GM19240 (cell line): ENCODE measurements around the gene NUDT22.
A peak's percentile ranks its signal among the peaks of the same experiment; 100 is the strongest.

Experiments
- DNase-seq: peaks from one replicate; pipeline ENCODE4 v3.0.0; 2011; ENCODE audit warnings: low spot score; ENCODE audit not compliant: insufficient read length

The NUDT22 gene

DNA sequence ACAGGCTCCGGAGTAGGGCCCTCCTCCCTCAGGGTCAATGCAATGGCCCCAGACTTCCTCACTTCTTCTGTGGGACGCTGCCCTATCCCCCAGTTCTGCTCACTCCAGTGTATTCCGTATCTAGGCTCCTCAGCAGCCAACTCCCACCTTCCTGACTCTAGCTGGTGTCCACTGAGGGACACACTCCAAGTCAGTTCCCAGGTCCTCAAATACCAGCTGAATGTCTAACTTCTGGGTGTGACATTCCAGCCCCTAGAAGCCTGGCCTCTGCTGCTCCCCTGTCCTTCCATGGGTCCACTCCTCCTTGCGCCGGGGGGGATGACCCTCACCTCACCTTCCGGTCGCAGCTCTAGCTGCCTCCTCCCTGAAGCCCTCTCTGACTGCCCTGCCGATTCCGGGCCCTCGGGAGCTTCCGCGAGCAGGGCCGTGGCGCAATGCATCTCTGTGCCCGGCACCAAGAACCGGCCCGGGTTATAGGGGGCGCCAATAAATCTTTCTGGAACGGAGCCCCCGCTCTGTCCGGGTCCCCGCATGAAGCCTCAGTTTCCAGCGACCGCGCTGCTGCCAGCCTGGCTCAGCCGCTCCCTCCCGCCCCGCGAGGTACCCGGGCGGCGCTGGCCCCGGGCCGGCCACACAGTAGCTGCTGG lies 42.9 kb downstream of the NUDT22 start:
- no peak for DNase-seq

DNA sequence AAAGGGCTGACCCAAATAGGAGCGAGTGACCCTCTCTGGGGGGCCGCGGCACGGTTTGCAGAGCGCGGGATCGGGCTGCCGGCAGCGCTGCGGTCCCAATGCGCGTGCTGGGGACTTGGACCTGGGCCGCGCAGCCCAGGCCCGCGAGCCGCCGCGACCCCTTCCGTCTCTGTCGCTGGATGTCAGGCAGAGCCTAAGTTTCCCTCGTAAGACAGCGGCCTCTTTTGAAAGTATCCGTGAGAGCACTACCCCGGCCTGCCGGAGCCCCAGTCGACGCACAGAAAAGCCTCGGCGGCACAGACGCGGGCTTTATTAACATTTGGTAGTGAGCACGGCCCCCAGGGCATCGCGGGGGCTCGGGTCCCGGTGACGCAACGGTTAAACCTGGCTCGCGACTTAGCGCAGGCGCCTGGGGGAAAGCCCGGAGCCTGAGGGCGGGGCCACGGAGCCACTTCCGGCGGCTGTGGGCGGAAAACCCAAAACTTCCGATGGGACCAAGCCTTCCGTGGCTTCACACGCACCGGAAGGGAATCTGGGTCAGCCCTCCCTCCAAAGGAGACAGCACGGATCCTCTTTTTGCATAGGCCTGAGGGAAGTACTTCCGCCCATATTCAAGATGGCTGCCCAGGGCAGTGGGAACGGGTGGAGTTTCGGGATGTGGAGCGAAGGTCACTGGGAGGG lies 43.6 kb downstream of the NUDT22 start:
- peak; percentile 74 for DNase-seq

DNA sequence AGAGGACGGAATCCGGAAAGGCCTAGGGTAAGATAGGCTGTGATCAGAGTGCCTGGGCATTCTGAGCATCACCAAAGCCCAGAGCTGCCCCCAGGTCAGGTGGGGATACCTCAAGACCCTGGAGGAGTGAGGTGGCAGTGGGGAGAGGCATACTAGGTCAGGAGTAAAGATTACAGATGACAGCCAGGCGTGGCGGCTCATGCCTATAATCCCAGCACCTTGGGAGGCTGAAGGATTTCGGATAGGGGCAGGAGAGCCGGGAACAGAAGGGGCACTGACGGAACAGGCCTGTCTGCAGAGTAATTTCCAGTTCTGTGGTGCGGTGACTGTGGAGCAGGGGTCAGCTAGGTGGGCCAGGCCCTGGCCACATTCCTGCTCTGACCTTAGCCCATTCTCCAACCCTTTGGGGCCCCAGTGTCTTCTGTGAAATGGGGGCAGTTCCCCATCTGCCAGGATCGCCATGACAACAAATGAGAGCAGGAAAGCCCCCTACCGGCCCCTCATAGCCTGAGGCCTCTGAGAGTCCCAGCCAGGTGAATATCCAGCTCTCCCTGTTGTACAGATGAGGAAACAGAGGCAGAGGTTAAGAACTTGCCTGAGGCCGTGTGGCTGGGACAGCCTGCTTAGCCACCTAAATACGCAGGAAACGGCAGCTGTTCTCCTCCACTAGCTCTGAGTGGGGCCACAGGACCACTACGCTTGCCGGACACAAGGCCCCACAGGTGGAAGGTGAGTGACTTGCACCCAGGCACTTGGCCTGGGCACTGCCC lies 49.1 kb downstream of the NUDT22 start:
- DNase-seq, result no peak

DNA sequence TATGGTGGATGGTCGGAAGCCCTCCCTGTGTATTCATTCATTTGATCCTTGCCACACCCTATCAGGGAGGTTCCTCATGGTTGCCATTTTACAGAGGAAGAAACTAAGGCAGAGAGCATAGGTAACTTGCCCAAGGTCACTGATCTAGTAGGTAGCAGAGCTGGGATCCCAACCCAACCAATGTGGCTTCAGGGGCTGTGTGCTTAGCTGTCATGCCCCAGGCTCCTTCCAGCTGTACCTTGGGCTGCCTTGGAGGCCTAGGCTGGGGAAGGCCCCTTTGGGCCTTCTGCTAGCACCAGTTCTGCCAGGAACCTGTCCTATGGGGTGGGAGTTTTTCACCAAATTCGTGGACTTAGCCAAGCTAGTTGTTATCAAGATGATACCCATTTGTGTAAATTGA lies 49.8 kb downstream of the NUDT22 start:
- no peak for DNase-seq

GRCh38 chr11:64276653-64277431 lies 50.8 kb downstream of the NUDT22 start:
- DNase-seq, result no peak

- no peak for DNase-seq
Observed at GRCh38 chr11:64278576-64279190, 52.6 kb downstream of the NUDT22 start.
